Measurements from ENCODE around the gene DXO. TPM values are rescaled to one million over a fixed set of nuclear protein-coding genes. Genes with fewer than 3 reads are reported as not detected.
"Not testable (repeated sequence)": the region's sequence is repeated elsewhere in the genome, so short reads cannot be mapped to it uniquely, and the experiment has no call there.

The DXO gene
- polyA plus RNA-seq, 3 donors, result 25.7 to 26.8 (median 26.0) TPM

DNA sequence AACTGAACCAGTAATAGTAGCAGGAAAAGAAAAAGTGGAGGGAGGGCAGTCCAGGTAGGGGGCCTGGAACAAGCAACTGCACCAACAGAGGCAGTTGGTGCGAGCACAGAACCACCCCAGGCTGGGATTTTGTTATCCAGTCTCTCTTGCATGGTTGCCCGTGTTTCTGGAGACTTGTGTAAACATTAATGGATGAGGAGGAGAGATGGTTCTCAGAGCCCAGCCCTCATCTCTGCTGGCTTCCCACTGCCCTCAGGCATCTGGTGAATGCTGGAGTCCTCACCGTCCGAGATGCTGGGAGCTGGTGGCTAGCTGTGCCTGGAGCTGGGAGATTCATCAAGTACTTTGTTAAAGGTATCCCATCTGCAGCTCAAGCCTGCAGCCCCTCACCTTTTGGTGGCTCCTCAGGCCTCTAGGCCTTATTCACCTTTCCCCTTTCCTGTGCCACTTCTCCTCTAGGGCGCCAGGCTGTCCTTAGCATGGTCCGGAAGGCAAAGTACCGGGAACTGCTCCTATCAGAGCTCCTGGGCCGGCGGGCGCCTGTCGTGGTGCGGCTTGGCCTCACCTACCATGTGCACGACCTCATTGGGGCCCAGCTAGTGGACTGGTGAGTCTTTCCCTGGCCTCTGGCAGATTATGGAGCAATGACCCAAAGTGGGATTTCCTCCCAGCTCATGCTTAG, 8.4 kb upstream of the DXO start:
- not testable (repeated sequence) for DNase-seq (ENCODE audit: low read depth in 3 of 3, low spot score in 2 of 3)

DNA sequence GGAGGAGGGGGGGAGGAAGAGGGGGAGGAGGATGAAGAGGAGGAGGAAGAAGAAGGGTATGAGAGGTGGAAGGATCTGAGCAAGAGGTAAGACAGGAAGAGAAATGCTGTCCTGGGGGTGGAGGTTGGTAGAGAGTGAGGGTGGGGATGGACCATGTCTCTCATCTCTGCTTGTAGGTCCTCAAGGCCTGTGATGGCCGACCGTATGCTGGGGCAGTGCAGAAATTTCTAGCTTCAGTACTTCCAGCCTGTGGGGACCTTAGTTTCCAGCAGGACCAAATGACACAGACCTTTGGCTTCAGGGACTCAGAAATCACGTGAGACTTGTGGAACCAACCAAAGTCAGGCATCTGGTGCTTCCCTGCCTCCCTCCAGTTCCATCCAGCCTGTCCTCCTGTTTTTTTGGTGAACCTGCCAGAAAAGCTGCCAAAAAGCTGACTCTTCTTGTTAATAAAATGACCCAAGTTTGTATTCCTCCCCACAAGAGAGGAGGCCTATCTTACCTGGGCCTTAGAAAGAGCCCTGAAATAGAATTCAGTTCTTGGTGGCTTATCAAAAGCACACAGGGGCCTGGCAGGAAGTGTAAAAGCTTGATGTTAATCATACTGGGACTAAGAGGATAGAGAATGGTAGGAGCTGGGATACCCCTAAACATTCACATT, 7.4 kb upstream of the DXO start:
- DNase-seq (ENCODE audit: low read depth in 3 of 3, low spot score in 2 of 3), result no peak

DNA sequence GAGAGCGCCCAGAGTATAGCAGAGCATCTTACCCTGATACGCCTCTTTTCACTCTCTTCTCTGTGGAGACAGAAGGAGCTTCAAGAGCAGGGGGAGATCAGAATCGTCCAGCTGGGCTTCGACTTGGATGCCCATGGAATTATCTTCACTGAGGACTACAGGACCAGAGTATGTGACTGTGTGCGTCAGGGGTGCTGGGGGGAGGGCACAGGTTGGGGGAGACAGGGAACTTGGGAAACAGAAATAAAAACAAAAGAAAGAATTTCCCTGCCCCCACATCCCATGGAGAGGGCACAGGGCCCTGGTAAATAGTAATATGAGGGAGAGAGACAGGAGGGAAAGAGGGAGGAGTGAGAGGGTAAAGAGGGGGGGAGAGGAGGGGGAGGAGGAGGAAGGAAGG, 6.9 kb upstream of the DXO start:
- DNase-seq (ENCODE audit: low read depth in 3 of 3, low spot score in 2 of 3), result no peak

DNA sequence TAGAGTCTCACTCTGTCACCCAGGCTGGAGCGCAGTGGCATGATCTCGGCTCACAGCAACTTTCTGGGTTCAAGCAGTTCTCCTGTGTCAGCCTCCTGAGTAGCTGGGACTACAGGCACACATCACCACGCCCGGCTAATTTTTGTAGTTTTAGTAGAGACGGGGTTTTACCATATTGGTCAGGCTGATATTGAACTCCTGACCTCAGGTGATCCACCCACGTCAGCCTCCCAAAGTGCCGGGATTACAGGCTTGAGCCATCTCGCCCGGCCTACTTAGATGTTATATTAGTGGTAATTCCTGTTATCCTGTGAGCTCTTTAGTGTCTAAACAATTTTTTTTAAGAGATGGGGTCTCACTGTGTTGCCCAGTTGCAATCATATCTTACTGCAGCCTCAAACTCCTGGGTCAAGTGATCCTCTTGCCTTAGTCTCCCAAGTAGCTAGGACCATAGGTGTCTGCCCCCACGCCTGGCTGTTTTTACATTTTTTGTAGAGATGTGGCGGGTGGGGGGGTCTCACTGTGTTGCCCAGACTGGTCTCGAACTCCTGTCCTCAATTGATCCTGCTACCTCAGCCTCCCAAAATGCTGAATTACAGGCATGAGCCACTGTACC, 6.0 kb upstream of the DXO start:
- DNase-seq (ENCODE audit: low read depth in 3 of 3, low spot score in 2 of 3), result no peak

DNA sequence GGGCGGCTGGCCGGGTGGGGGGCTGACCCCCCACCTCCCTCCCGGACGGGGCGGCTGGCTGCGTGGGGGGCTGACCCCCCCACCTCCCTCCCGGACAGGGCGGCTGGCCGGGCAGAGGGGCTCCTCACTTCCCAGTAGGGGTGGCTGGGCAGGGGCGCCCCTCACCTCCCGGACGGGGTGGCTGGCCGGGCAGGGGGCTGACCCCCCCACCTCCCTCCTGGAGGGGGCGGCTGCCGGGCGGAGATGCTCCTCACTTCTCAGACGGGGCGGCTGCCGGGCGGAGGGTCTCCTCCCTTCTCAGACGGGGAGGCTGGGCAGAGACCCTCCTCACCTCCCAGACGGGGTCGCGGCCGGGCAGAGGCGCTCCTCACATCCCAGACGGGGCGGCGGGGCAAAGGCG, 4.1 kb upstream of the DXO start:
- DNase-seq (ENCODE audit: low read depth in 3 of 3, low spot score in 2 of 3), result not testable (repeated sequence)

DNA sequence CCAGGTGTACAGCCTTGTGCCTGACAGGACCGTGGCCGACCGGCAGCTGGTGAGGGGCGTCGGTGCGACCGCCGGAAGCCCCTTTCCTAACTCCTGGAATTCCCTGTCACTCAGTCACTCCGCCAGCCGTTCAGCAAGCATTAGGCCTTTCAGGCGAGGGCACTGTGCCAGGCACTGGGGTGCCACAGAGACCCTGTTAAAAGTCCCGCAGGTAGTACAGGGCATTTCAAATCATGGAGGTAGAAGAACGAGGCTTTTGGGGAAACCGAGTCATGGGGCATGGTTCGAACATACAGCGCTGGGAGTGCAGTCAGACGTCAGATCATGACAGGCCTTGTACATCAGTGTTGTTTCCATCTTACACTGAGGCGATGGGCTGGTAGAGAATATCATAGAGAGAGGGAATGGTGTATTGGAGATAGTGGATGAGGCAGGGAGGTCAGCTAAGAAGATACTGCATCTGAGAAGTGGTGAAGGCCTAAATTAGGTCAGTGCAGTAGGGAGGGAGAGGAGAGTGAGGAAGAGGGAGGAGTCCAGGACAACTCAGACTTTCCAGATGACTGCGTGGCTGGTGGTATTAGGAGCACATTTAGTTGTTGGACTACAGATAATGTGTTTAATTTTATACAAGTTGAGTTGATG, 892 bp upstream of the DXO start:
- DNase-seq (ENCODE audit: low read depth in 3 of 3, low spot score in 2 of 3), result no peak

DNA sequence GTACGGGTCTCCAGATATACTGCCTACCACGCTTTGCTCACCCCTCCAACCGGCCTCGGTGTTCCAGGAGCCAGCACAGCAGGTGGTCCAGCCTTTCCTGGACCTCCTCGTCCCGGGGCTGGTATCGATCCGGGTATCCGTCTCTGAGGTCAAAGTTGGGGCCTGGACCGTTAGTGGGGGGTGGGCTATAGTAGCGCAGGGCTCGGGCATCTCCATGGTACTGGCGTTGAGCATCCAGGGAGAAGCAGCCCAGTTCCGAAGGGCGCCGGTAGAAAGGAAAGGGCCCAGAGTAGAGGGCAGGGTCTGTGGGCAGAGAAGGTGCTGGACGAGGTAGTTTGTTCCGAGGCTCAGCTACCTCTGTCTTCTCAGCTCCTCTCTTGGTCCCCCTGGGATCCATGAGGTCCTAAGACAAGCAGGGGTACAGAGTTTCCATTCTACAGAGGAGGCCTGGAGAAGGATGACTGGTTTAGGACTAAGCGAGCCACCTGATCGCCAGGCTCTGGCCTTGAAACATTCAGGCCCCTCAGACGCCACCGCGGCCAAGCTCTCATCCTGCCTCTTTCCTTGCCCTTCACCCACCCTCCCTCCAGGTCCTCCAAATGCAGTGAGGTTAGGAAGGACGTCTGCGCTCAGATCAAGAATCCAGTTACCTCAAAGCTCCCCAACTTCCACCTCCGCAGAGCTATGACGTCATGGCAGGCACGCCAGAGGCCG, 502 bp downstream of the DXO start:
- no peak for DNase-seq (ENCODE audit: low read depth in 3 of 3, low spot score in 2 of 3)

DNA sequence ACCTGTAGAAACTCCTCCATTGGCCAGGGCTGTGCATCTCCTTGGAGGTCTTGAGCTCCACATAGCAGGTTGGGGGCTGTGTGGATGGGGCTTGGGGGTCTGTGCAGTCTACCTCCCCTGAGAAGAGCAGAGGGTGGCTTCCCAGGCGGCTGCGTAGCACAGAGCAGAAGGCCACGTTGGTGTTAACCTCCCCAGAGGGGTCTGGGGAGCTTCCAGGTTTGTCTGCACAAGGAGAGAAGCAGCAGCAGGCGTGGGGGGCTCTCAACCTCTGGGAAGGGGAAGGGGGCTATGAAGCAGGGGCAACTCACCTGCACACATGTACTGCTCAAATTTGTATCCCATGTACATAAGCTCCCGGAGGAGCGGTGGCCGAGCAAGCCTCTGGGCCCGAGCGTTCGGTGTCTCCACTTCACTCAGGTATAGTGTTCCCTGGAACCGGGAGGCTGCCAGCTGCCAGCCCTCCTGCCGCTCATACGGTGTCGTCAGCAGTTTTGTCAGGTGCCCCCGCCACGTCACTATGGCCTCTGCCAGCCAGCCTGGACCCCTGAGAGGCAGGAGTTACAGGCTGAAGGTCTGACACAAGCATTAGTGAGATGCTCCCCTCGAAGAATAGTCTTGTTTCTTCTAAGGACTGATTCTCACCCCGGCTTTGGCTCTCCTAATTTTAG, 1.2 kb downstream of the DXO start:
- no peak for DNase-seq (ENCODE audit: low read depth in 3 of 3, low spot score in 2 of 3)

DNA sequence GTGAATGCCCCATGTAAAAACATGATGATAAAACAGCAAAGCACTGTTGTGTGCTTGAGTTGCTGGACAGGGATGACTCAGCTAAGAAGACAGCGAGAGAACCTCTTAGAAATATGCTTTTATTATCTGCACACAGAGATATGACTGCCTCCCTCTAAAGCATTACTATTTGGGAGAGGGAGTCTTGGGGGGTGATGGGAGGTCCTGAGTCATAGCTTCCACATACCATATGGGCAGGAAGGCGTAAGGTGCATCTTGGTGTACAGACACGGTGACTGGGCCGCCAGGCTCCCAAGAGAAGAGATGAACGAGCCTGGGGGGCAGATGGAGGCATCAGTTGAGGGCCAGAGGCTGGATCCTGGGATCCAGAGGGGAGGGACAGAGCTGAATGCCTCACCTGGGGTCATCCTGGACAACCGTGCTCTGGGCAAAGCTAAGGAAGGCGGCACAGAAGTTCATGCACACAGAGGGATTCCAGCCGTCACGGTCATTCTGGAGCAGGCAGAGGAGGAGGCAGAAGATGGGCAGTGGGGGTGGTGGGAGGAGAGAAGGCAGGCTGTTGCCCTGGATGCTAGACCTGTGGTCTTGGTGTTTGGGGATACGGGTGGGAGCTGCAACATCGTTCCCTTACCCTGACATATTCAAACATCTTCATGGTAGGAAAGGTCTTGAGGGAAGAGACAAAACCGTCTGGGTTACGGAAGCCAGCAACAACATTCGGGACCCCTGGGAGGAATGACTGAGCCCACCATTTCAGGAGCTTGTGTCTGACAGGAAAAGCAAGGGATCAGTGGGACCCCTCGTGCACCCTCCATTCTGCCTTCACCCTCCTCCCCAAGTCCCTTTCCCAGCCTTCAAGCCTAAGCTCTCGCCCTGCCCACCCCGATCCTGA, 2.0 kb downstream of the DXO start:
- no peak for DNase-seq (ENCODE audit: low read depth in 3 of 3, low spot score in 2 of 3)

DNA sequence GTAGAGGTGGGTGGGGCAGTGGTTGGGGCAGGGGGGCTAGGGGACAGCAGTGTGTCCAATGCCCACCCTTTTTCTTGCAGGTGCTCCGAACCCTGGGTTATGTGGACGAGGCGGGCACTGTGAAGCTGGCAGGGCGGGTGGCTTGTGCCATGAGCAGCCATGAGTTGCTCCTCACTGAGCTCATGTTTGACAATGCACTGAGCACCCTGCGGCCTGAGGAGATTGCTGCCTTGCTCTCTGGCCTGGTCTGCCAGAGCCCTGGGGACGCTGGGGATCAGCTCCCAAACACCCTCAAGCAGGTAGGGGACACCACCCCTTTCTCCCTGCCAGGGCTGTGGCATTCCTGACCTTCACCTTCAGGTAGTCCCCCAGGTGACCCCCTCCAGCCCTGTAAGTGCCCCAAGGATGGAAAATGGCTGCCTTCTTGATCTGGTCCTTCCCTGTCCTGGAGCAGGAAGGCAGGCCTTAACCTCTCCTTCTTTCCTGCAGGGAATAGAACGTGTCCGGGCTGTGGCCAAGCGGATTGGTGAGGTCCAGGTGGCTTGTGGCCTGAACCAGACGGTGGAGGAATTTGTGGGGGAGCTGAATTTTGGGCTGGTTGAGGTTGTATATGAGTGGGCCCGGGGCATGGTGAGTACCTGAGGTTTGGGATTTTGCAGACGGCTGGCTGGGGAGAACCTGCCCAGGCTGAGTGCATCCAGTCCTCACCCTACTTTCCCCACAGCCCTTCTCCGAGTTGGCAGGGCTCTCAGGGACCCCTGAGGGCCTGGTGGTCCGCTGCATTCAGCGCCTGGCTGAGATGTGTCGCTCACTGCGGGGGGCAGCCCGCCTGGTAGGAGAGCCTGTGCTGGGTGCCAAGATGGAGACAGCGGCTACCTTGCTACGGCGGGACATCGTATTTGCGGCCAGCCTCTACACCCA, 2.9 kb downstream of the DXO start:
- no peak for DNase-seq (ENCODE audit: low read depth in 3 of 3, low spot score in 2 of 3)

DNA sequence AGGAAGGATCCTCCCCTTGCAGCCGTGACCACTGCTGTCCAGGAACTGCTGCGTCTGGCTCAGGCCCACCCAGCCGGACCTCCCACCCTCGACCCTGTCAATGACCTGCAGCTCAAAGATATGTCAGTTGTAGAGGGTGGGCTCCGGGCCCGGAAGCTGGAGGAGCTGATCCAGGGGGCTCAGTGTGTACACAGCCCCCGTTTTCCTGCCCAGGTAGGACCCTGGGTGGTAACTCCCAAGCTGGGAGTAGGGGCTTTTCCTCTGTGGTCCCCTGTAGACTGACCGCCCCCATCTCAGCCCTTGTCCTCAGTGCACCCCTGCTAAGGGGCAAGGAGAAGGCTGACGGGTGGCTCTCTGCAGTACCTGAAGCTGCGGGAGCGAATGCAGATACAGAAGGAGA, 3.6 kb downstream of the DXO start:
- no peak for DNase-seq (ENCODE audit: low read depth in 3 of 3, low spot score in 2 of 3)

DNA sequence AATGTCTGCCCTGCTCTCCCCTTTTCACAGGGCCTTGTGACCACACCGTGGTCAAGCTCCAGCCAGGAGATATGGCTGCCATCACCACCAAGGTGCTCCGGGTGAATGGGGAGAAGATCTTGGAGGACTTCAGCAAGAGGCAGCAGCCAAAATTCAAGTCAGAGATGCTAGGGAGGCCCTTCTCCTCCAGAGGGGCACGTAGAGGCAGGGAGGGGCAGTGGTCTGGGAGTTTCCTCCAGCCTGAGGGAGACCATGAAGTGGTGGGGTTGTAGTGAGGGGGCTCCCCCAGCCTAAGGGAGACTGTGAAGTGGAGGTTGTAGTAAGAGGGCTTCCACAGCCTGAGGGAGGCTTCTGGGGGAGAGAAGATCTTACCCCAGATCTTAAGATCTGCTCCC, 4.0 kb downstream of the DXO start:
- DNase-seq (ENCODE audit: low read depth in 3 of 3, low spot score in 2 of 3), result no peak

DNA sequence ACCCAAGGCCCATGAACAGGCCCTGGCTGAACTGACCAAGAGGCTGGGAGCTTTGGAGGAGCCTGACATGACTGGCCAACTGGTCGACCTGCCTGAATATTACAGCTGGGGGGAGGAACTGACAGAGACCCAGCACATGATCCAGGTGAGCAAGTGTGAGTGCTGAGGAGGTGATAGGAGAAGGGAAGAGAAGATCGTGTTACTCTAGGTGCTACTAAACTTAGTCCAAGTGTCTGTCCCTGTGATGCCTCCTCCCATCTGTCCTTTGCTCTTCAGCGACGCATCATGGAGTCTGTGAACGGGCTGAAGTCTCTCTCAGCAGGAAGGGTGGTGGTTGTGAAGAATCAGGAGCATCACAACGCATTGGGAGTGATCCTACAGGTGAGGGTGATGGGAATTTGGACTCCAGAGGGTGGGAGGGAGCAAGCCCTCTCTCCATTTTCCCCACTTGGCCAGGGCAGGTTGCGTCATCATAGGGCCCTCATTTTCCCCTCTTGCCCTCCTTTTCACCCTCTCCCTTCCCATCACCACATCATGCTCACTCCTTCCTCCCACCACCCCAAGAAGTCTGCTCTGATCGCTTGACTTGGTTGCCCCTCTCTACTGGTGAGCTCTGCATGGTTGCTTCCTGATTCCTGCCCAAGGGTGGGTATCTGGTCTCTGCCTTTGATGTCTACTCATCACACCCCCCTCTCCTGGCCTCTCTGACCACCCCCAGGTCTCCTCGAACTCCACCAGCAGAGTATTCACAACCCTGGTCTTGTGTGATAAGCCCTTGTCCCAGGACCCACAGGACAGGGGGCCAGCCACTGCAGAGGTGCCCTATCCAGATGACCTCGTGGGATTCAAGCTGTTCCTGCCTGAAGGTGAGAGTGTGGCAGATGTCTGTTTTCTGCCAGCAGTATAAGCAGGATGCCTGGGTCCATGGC, 4.7 kb downstream of the DXO start:
- no peak for DNase-seq (ENCODE audit: low read depth in 3 of 3, low spot score in 2 of 3)

DNA sequence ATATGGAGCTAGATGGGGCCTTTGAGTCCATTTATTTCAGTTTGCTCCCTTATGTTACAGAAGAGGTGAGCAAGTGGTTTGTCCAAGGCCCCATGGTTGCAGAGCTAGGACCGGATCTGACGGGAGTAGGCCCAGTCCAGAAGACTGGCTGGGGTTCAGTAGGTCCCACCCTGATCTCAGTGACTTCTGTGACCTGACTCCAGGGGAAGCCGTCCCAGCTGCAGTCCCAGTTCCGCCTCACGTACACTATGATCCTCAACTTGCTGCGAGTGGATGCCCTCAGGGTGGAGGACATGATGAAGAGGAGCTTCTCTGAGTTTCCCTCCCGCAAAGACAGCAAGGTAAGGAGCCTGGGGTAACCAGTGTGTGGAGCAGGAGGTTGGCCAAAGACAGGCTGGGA, 5.4 kb downstream of the DXO start:
- no peak for DNase-seq (ENCODE audit: low read depth in 3 of 3, low spot score in 2 of 3)

DNA sequence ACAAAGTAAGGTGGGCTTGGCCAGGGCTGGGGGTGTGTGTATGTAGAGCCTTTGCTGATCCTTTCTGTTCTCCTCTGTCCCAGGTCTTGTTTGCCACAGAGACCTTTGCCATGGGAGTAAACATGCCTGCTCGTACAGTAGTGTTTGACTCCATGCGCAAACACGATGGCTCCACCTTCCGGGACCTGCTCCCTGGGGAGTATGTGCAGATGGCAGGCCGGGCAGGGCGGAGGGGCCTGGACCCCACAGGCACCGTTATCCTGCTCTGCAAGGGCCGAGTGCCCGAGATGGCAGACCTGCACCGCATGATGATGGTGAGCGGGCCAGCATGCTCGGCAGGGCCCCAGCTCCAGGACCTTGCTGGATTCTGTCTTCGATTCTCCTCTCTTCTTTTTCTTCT, 6.2 kb downstream of the DXO start:
- DNase-seq (ENCODE audit: low read depth in 3 of 3, low spot score in 2 of 3), result no peak

DNA sequence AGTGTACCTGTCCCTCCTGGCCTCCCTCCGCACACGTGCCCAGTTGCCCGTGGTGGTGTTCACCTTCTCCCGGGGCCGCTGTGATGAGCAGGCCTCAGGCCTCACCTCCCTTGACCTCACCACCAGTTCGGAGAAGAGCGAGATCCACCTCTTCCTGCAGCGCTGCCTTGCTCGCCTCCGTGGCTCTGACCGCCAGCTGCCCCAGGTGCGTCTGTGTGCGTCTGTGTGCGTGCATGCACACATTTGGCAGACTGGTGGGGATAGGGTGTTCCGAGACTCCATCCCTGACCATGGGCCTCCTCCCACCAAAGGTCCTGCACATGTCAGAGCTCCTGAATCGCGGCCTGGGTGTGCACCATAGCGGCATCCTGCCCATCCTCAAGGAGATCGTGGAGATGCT, 8.0 kb downstream of the DXO start:
- no peak for DNase-seq (ENCODE audit: low read depth in 3 of 3, low spot score in 2 of 3)

DNA sequence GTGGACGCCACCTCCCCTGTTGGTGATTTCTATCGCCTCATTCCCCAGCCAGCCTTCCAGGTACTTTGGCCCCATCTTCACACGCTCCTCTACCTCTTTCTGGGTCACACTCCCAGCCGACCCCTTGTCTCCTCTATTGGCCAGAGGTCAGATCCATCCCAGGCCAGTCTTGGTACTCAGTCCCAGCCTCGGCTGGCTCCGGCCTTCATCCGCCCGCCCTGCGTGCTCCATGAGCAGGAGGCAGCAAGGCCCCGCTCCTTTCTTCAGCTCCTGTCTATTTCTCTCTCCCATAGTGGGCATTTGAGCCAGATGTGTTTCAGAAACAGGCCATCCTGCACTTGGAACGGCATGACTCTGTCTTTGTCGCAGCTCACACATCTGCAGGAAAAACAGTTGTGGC, 10.3 kb downstream of the DXO start:
- no peak for DNase-seq (ENCODE audit: low read depth in 3 of 3, low spot score in 2 of 3)

Data from right renal cortex interstitium (tissue), 3 donors.